GM12874 (cell line): ENCODE results near the gene PDCL2.

ENCODE experiments used
- CTCF ChIP-seq: IDR thresholded peaks from 2 replicates; pipeline ENCODE4 v1.5.1; 2011; ENCODE audit warnings: low read depth, mild to moderate bottlenecking, control low read depth, low read length, moderate library complexity; ENCODE audit not compliant: insufficient read depth

The PDCL2 gene

GRCh38 chr4:55578341-55579010 is 13.6 kb downstream of the PDCL2 start:
- TF ChIP-seq CTCF, result no peak

GRCh38 chr4:55575513-55575912 is 16.5 kb downstream of the PDCL2 start:
- no peak for TF ChIP-seq CTCF

GRCh38 chr4:55574252-55574651 is 17.8 kb downstream of the PDCL2 start:
- TF ChIP-seq CTCF, result no peak

GRCh38 chr4:55571806-55572205 is 20.2 kb downstream of the PDCL2 start:
- no peak for TF ChIP-seq CTCF

- no peak for TF ChIP-seq CTCF
Measured at GRCh38 chr4:55568905-55569504, 23.0 kb downstream of the PDCL2 start.

GRCh38 chr4:55561889-55562288 is 30.2 kb downstream of the PDCL2 start:
- no peak for TF ChIP-seq CTCF

GRCh38 chr4:55560096-55560495 is 31.9 kb downstream of the PDCL2 start:
- TF ChIP-seq CTCF, result no peak
